NCI-H2227 treated with DMSO at 0.1 percent for 48 hours (cell line): ENCODE measurements around the gene ADAMTSL4.

ENCODE experiments used
- DNase-seq: peaks from one replicate; lab custom pipeline; 2025; lab: John Stamatoyannopoulos, UW

ADAMTSL4 gene

GRCh38 chr1:150548632-150549495 lies at the start of gene ADAMTSL4:
ADAMTSL4 (plus strand) TSS chr1:150549408; CDS start chr1:150552289, 2,881 bp downstream.
- no peak for DNase-seq

- DNase-seq, result no peak
These were observed 43.8 kb upstream of the ADAMTSL4 start for GRCh38 chr1:150505431-150505830.

- DNase-seq, result peak; percentile 26
These were observed 41.0 kb upstream of the ADAMTSL4 start, which contains the start of gene ECM1 for GRCh38 chr1:150507912-150508864. ECM1 (plus strand) TSS chr1:150508109; CDS start chr1:150508210, 101 bp downstream.

GRCh38 chr1:150508982-150509381 lies 40.2 kb upstream of the ADAMTSL4 start:
- no peak for DNase-seq

- no peak for DNase-seq
These were observed 37.7 kb upstream of the ADAMTSL4 start for GRCh38 chr1:150511551-150511950.

- no peak for DNase-seq
These were observed 37.1 kb upstream of the ADAMTSL4 start for GRCh38 chr1:150511985-150512660.

GRCh38 chr1:150512846-150513245 lies 36.4 kb upstream of the ADAMTSL4 start:
- no peak for DNase-seq

GRCh38 chr1:150513351-150513791 lies 35.8 kb upstream of the ADAMTSL4 start:
- DNase-seq, result no peak

- DNase-seq, result no peak
These were observed 34.9 kb upstream of the ADAMTSL4 start for GRCh38 chr1:150514260-150514659.

GRCh38 chr1:150514913-150515327 lies 34.3 kb upstream of the ADAMTSL4 start:
- no peak for DNase-seq

- DNase-seq, result peak; percentile 90
These were observed 33.7 kb upstream of the ADAMTSL4 start, which contains the start of gene FALEC for GRCh38 chr1:150515328-150516049. FALEC (plus strand) TSS chr1:150515752.

- peak; percentile 40 for DNase-seq
These were observed 33.1 kb upstream of the ADAMTSL4 start for GRCh38 chr1:150516050-150516591.

GRCh38 chr1:150516616-150517015 lies 32.6 kb upstream of the ADAMTSL4 start:
- DNase-seq, result peak; percentile 40

- no peak for DNase-seq
These were observed 27.8 kb upstream of the ADAMTSL4 start for GRCh38 chr1:150521196-150521968.

GRCh38 chr1:150525348-150525747 lies 23.9 kb upstream of the ADAMTSL4 start:
- DNase-seq, result no peak

- DNase-seq, result no peak
These were observed 21.0 kb upstream of the ADAMTSL4 start for GRCh38 chr1:150528196-150528595.

GRCh38 chr1:150529017-150529416 lies 20.2 kb upstream of the ADAMTSL4 start:
- DNase-seq, result no peak

- no peak for DNase-seq
These were observed 18.6 kb upstream of the ADAMTSL4 start for GRCh38 chr1:150530491-150531159.

GRCh38 chr1:150532860-150533259 lies 16.3 kb upstream of the ADAMTSL4 start:
- no peak for DNase-seq
